NCI-H128 (cell line): ENCODE results near the gene GCG.

Experiments used
- DNase-seq: peaks from one replicate; lab custom pipeline; 2025; ENCODE audit not compliant: unreplicated experiment; lab: John Stamatoyannopoulos, UW

GCG gene

DNA sequence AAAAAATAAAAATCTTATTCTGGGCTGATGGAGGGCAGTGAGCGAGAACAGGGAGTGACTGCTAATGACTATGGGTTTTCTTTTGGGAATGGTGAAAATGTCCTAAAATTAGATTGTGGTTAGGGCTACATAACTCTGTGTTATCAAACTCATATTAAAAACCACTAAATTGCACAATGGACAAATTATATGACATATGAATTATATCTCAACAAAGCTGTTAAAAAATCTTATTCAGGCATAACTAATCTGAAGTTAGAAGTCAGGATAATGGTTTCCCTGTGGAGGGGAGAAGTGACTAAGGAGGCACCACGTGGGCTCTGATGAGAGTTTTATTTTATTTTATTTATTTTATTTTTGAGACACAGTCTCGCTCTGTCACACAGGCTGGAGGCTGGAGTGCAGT is 45.9 kb downstream of the GCG start:
- no peak for DNase-seq

DNA sequence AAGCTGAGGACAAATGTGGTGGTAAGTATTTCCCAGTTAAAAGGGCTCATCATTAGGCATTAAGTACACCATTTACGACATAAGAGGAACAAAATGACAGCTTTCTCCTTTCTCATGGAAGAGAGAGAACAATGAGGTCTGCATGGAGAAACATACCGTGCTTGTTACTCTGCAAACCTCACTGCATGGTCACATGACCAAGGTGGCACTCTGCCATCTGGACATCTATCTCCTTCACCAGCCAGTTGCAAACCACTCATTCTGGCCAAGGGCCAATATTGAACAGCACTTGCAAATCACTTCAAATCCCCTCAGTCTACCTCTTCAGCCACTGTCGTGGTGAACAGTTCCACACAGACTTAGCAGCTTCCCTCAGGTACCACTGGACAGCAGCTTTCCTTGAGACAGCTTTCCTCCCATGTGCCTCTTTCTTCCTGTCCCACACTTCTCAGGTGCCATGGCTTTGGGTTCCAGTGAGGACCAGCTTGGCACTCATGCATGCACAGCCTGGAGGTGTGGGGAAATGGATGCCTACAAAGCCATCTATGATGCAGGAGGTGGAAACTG is 48.5 kb downstream of the GCG start:
- no peak for DNase-seq

DNA sequence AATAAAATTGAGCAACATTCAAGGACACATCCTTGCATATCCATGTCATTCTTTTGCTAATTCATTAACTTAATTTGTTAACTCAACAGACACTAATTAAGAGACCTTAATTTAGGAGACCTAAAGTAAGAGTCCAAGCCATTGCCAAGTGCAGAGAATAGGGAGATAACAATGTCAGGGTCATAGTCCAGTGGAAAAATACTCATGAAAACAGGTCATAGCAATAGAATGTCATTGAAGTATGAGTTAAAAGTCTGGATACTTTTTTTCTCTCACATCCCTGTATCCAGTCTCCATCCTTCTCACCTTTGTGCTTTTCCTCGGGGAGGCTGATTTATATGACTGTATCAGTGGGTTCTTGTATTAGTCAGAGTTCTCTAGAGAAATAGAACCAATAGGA is 51.5 kb downstream of the GCG start:
- no peak for DNase-seq

DNA sequence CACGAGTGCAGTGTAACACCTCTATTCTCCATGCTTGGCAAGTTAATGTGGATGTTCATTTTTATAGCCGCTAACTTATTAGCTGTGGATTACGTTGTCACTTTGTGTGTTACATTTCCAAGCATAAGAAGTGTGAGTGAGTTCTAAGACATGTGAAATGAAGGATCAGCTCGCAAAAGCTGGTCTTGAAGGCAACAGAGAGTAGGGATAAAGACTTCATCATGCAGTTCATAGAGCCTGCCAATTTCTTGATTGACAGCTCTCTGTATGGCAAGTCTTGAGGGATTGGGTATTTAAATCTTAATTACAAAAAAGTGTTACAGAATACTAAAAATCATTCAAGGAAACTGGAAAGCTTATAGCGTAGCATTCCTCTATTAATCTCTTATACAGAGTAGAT is 52.2 kb downstream of the GCG start:
- DNase-seq = no peak
